Fibroblast of pulmonary artery (primary cell): ENCODE results near the gene DONSON.

Source experiments
- DNase-seq: peaks from one replicate; pipeline ENCODE4 v3.0.0-alpha.2; 2010; ENCODE audit warnings: low read depth
- H3K4me3 ChIP-seq: replicated peaks from 2 replicates; pipeline ENCODE4 v1.5.1; 2011; ENCODE audit warnings: low read depth, mild to moderate bottlenecking, control low read depth, low read length, moderate library complexity
- CTCF ChIP-seq: IDR thresholded peaks from 2 replicates; pipeline ENCODE4 v1.5.1; 2011; ENCODE audit warnings: mild to moderate bottlenecking, control low read depth, low read length, inconsistent platforms; ENCODE audit errors: missing control alignments

DONSON gene

GRCh38 chr21:33543505-33544129, 44.9 kb downstream of the DONSON start:
- peak overlapping the region; percentile 92 for H3K4me3 ChIP-seq
- TF ChIP-seq CTCF = no peak
- no peak for DNase-seq

- peak within 1 kb of the TSS; percentile 92 for H3K4me3 ChIP-seq
- peak; percentile 99 for DNase-seq
- TF ChIP-seq CTCF = no peak
These were observed 45.6 kb downstream of the DONSON start, which contains the start of gene SON for GRCh38 chr21:33542640-33543504. SON (plus strand) TSS chr21:33543038; CDS start chr21:33543093, 55 bp downstream.

- TF ChIP-seq CTCF = no peak
- peak within 1 kb of the TSS; percentile 92 for H3K4me3 ChIP-seq
These were observed 46.5 kb downstream of the DONSON start, which contains the start of gene GART for GRCh38 chr21:33541756-33542639. GART (minus strand) TSS chr21:33542117; CDS start chr21:33539315, 2,802 bp downstream.

GRCh38 chr21:33541105-33541711, 47.3 kb downstream of the DONSON start:
- DNase-seq = peak; percentile 17
- no peak for TF ChIP-seq CTCF

More at GRCh38 chr21:33541756-33542639, 46.5 kb downstream of the DONSON start, which contains the start of gene GART:
- DNase-seq = peak; percentile 64

GRCh38 chr21:33540711-33541104, 47.8 kb downstream of the DONSON start:
- H3K4me3 ChIP-seq = peak overlapping the region; percentile 92
- DNase-seq = no peak
- TF ChIP-seq CTCF = no peak

More at GRCh38 chr21:33541105-33541711, 47.3 kb downstream of the DONSON start:
- peak overlapping the region; percentile 92 for H3K4me3 ChIP-seq

GRCh38 chr21:33539616-33540015, 48.9 kb downstream of the DONSON start:
- no peak for TF ChIP-seq CTCF
- no peak overlapping the region for H3K4me3 ChIP-seq
- DNase-seq = peak; percentile 27
